ENCODE measurements around the gene CEP126. TPM values are rescaled to one million over a fixed set of nuclear protein-coding genes. Genes with fewer than 3 reads are reported as not detected.
A peak's percentile ranks its signal among the peaks of the same experiment; 100 is the strongest.

CEP126 gene
- total and polyA plus RNA-seq, 8 donors: 1.1 to 52.5 (median 2.2) TPM

GRCh38 chr11:101909087-101909486, 5.7 kb upstream of the CEP126 start:
- TF ChIP-seq POLR2A (IDR thresholded peaks at IDR 0.05) (no peak), EP300 (IDR thresholded peaks at IDR 0.05) (no peak)
- H3K36me3 ChIP-seq: no peaks in the 10 kb centered on the region
- H3K9me3 ChIP-seq: no peaks in the 10 kb centered on the region
- 68 to 78% (median 74%) methylated on average over 2 of the region's 2 CpGs for WGBS, 5 donors
- H3K4me1 ChIP-seq: peaks cover 3 to 15% (median 11%) of the 10 kb centered on the region in 4 donors
- intact Hi-C loops (cut with DNase I; ENCODE audit: low total_unique reads): no loop called here
- DNase-seq: no peak
- no peaks in the 10 kb centered on the region for H3K27me3 ChIP-seq
- H3K4me3 ChIP-seq: no peak overlapping the region
- H3K27ac ChIP-seq: no peak overlapping the region

GRCh38 chr11:101912823-101913284, 2.0 kb upstream of the CEP126 start:
- Histone ChIP-seq H3K36me3 (no peaks in the 10 kb centered on the region), H3K27me3 (no peaks in the 10 kb centered on the region), H3K27ac (no peak overlapping the region), H3K9me3 (no peaks in the 10 kb centered on the region), H3K4me1 (peaks cover 8 to 32% (median 22%) of the 10 kb centered on the region in 4 donors), H3K4me3 (no peak overlapping the region)
- 17 to 35% (median 20%) methylated on average over 3 of the region's 3 CpGs for WGBS, 5 donors
- no peak for TF ChIP-seq POLR2AphosphoS5 (IDR thresholded peaks at IDR 0.05)
- no peak for TF ChIP-seq EP300 (IDR thresholded peaks at IDR 0.05)
- no peak for DNase-seq
- intact Hi-C loops (cut with DNase I; ENCODE audit: low total_unique reads): no loop called here

- Histone ChIP-seq H3K9me3 (no peaks in the 10 kb centered on the region), H3K4me3 (no peak overlapping the region), H3K36me3 (no peaks in the 10 kb centered on the region), H3K4me1 (peaks cover 8 to 32% (median 22%) of the 10 kb centered on the region in 4 donors), H3K27ac (peak overlapping the region in 3 of 5 donors; percentile 55 to 89 (median 84)), H3K27me3 (no peaks in the 10 kb centered on the region)
- 75 to 84% (median 80%) methylated on average over 5 of the region's 5 CpGs for WGBS, 5 donors
- TF ChIP-seq POLR2A (IDR thresholded peaks at IDR 0.05) (no peak), POLR2AphosphoS5 (IDR thresholded peaks at IDR 0.05) (no peak), CTCF (IDR thresholded peaks at IDR 0.05) (no peak), EP300 (IDR thresholded peaks at IDR 0.05) (no peak)
- peak in 1 of 2 donors; percentile 11 for DNase-seq
- intact Hi-C loops (cut with DNase I; ENCODE audit: low total_unique reads): no loop called here
Observed at GRCh38 chr11:101913656-101914055, 1.2 kb upstream of the CEP126 start.

- no peaks in the 10 kb centered on the region for H3K9me3 ChIP-seq
- intact Hi-C loops (cut with DNase I; ENCODE audit: low total_unique reads): no loop called here
- peaks cover 8 to 32% (median 22%) of the 10 kb centered on the region in 4 donors for H3K4me1 ChIP-seq
- peak in 1 of 2 donors; percentile 71 for DNase-seq
- no peak for TF ChIP-seq POLR2A (IDR thresholded peaks at IDR 0.05)
- TF ChIP-seq CTCF (IDR thresholded peaks at IDR 0.05): no peak
- TF ChIP-seq EP300 (IDR thresholded peaks at IDR 0.05): no peak
- TF ChIP-seq POLR2AphosphoS5 (IDR thresholded peaks at IDR 0.05): no peak
- H3K4me3 ChIP-seq: peak overlapping the region; percentile 63 to 91 (median 72)
- no peaks in the 10 kb centered on the region for H3K27me3 ChIP-seq
- H3K27ac ChIP-seq: peak overlapping the region in 4 of 5 donors; percentile 77 to 89 (median 84)
- H3K36me3 ChIP-seq: no peaks in the 10 kb centered on the region
- WGBS, 5 donors: 9 to 12% (median 11%) methylated on average over 6 of the region's 6 CpGs
Observed at GRCh38 chr11:101914341-101914737, 471 bp upstream of the CEP126 start.

GRCh38 chr11:101915791-101916291, 1.0 kb downstream of the CEP126 start:
- peak overlapping the region; percentile 63 to 91 (median 72) for H3K4me3 ChIP-seq
- 5 to 36% (median 26%) methylated on average over 4 of the region's 4 CpGs for WGBS, 5 donors
- TF ChIP-seq POLR2AphosphoS5 (IDR thresholded peaks at IDR 0.05) (no peak), CTCF (IDR thresholded peaks at IDR 0.05) (no peak), EP300 (IDR thresholded peaks at IDR 0.05) (no peak)
- intact Hi-C loops (cut with DNase I; ENCODE audit: low total_unique reads): no loop called here
- H3K4me1 ChIP-seq: peaks cover 8 to 32% (median 20%) of the 10 kb centered on the region in 4 donors
- no peaks in the 10 kb centered on the region for H3K27me3 ChIP-seq
- no peaks in the 10 kb centered on the region for H3K9me3 ChIP-seq
- peak in 1 of 2 donors; percentile 72 for DNase-seq
- peak overlapping the region in 4 of 5 donors; percentile 77 to 89 (median 84) for H3K27ac ChIP-seq
- H3K36me3 ChIP-seq: no peaks in the 10 kb centered on the region

Data from stomach (tissue), 9 donors.